ENCODE measurements around the gene TEX30. TPM values are rescaled to one million over a fixed set of nuclear protein-coding genes. Genes with fewer than 3 reads are reported as not detected.

Gene TEX30
- total RNA-seq = 10 to 100 TPM; 30.5 to 32.8 TPM

DNA sequence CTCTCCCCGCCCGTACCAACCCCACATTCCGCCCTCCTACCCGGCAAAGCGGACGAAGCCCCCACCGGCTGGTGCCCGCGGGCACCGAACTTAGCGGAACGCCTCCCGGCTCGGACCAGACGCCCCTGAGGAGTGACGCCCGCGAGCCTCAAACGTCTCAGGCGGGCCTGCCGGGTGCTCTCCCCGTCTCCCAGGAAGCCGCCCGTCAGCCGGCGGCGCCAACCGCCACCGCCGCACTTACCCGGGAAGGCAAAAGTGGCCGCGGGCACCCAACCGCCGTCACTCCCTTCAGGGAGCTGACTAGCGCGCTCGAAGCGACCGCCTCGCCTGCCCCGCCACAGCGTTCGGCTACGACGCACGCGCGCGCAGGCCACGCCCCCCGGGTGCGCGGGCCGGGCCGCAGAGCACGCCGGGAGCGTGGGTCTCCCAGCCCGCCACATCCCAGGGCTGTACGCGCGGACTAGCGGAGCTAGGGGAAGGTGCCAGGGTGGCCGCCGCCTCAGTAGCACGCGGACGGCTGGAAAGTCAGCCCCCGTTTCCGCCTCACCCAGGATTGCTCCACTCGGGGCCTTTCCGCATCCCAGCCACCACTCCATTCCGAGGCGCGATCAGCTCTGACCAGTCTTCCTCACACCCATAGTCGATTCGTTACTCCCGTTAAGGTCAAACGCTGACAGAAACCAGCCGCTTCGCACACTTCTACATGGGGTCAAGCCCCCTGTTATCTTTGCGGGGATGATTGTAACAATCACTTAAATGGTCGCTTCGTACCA, at the start of gene TEX30:
Gene TEX30, minus strand, starts transcription at position 346 of the 773 bp plus-strand sequence. CDS start 3,760 bp downstream, outside the sequence.
- peaks cover 47% of the 10 kb centered on the region for H3K4me1 Mint-ChIP-seq (ENCODE audit: low read depth)

DNA sequence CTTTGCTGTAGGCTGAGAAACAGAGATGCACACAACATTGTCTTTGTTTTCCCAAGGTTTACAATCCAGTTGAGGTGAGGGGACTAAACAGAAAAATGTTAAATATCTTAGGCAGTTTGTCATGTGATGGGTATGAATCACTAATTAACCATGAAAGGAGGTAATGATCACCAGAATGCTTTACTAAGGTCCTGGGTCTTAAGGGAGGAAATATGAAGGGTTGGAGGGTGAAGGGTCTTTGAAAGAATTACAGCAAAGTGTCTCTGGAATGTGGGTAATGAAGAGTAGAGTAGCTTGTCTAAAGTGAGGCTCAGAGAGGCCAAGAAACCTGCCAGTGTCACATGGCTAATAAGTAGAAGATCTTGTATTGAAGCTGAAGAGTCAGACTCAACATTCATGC, 44.3 kb upstream of the TEX30 start:
- H3K4me1 Mint-ChIP-seq (ENCODE audit: low read depth) = peaks cover 13% of the 10 kb centered on the region
- no peak overlapping the region for H3K4me3 Mint-ChIP-seq
- no peaks in the 10 kb centered on the region for H3K9me3 Mint-ChIP-seq
- POLR2A ChIA-PET = no interaction called here
- intact Hi-C loops (cut with micrococcal nuclease) = no loop called here
- CTCF ChIA-PET = no interaction called here
- TF ChIP-seq, protein P1, sequence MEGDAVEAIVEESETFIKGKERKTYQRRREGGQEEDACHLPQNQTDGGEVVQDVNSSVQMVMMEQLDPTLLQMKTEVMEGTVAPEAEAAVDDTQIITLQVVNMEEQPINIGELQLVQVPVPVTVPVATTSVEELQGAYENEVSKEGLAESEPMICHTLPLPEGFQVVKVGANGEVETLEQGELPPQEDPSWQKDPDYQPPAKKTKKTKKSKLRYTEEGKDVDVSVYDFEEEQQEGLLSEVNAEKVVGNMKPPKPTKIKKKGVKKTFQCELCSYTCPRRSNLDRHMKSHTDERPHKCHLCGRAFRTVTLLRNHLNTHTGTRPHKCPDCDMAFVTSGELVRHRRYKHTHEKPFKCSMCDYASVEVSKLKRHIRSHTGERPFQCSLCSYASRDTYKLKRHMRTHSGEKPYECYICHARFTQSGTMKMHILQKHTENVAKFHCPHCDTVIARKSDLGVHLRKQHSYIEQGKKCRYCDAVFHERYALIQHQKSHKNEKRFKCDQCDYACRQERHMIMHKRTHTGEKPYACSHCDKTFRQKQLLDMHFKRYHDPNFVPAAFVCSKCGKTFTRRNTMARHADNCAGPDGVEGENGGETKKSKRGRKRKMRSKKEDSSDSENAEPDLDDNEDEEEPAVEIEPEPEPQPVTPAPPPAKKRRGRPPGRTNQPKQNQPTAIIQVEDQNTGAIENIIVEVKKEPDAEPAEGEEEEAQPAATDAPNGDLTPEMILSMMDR (IDR thresholded peaks at IDR 0.05) = no peak
- no peak overlapping the region for H3K27ac Mint-ChIP-seq
- no peaks in the 10 kb centered on the region for H3K27me3 Mint-ChIP-seq
- no peak for ATAC-seq
- peaks cover 30% of the 10 kb centered on the region for H3K36me3 Mint-ChIP-seq (ENCODE audit: low read depth)
- DNase-seq = no peak

More for the DNA sequence above, at the start of gene TEX30:
- peaks cover 16% of the 10 kb centered on the region for H3K36me3 Mint-ChIP-seq (ENCODE audit: low read depth)
- ATAC-seq = peak; percentile 97
- peak within 1 kb of the TSS; percentile 88 for H3K4me3 Mint-ChIP-seq
- ChIA-PET CTCF (interaction anchor here (1.0 to 2.1 kb wide), 6 partner anchors 21 to 182 kb away, joined by 3 to 11 read pairs (median 5); partner anchors contain the start of gene TPP2), POLR2A (interaction anchor here (0.8 to 4.8 kb wide), 16 partner anchors 10 to 182 kb away, joined by 3 to 23 read pairs (median 5); partner anchors contain the start of genes BIVM, ERCC5, POGLUT2 and TPP2)
- H3K27ac Mint-ChIP-seq = peak within 1 kb of the TSS; percentile 95
- TF ChIP-seq, protein P1 (IDR thresholded peaks at IDR 0.05) = no peak
- no peaks in the 10 kb centered on the region for H3K9me3 Mint-ChIP-seq
- intact Hi-C loops (cut with micrococcal nuclease) = loop anchor here (5.0 to 10.0 kb wide), 3 partner anchors 74 to 379 kb away; partner anchors contain the start of genes ERCC5 and TPP2
- H3K27me3 Mint-ChIP-seq = no peaks in the 10 kb centered on the region
- peak; percentile 84 for DNase-seq

DNA sequence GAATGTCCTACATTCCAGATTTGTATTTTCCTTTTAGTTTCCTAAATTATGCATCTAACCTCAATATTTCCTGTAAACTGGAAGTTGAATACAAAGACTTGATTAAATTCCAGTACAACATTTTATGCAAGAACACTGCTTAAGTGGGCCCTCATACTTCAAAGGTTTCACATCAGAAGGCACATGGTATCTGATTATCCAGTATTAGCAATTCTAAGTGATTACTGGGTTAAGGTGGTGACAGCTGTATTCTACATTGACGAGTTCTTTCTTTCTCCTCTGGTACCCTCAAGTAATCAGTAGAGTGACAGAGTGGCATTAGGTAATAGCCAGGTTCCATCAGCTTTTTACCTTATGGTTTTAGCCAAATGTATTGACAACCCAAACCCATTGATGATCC, 43.7 kb upstream of the TEX30 start:
- Mint-ChIP-seq H3K4me3 (no peak overlapping the region), H3K4me1 (ENCODE audit: low read depth) (peaks cover 20% of the 10 kb centered on the region), H3K27me3 (no peaks in the 10 kb centered on the region), H3K27ac (no peak overlapping the region), H3K9me3 (no peaks in the 10 kb centered on the region), H3K36me3 (ENCODE audit: low read depth) (peaks cover 28% of the 10 kb centered on the region)
- no peak for ATAC-seq
- TF ChIP-seq, protein P1 (IDR thresholded peaks at IDR 0.05) = no peak
- POLR2A ChIA-PET = no interaction called here
- no peak for DNase-seq
- intact Hi-C loops (cut with micrococcal nuclease) = no loop called here
- CTCF ChIA-PET = no interaction called here

DNA sequence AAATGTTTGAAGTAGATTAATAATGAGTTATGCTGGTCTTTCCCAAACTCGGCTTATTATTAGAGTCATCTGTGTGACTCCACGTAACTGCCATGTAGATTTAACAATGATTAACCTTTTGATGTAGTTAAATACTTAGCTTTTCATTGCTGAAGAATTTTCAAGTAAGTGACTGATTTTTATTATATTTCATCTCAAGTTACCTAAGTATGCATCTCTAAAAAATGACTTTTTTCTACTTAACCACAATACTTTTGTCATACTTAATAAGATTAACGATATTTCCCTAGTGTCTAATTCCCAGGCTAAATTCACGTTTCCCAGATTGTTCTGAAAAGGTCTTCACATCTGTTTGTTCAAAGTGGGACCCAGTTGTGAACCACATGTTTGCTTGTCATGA, 43.1 kb upstream of the TEX30 start:
- Mint-ChIP-seq H3K9me3 (peaks cover 4% of the 10 kb centered on the region), H3K4me3 (no peak overlapping the region), H3K27me3 (no peaks in the 10 kb centered on the region), H3K27ac (no peak overlapping the region), H3K36me3 (ENCODE audit: low read depth) (peaks cover 28% of the 10 kb centered on the region), H3K4me1 (ENCODE audit: low read depth) (peaks cover 24% of the 10 kb centered on the region)
- TF ChIP-seq, protein P1 (IDR thresholded peaks at IDR 0.05) = no peak
- no peak for ATAC-seq
- ChIA-PET CTCF (no interaction called here), POLR2A (no interaction called here)
- no peak for DNase-seq
- intact Hi-C loops (cut with micrococcal nuclease) = no loop called here

DNA sequence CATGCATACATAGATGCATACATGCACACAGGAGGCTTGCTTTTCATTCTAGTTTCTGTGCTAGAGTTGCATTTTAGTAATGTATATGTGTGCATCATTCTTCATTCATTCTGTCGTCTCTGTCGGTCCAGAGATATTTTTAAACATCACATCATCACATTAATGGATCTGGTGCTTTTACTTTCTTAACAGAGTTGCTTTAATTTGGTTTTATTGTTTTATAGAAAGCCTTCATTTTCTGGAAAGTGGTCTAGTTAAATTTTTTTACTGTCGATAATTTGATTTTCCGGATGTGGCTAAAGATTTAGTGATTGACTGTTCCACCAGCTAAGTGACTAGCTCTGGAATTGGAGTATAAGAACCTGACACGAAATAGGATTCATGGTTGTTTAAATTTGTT, 42.2 kb upstream of the TEX30 start:
- DNase-seq (no peak), ATAC-seq (no peak)
- CTCF ChIA-PET = no interaction called here
- TF ChIP-seq, protein P1 (IDR thresholded peaks at IDR 0.05) = no peak
- Mint-ChIP-seq H3K4me3 (no peak overlapping the region), H3K36me3 (ENCODE audit: low read depth) (peaks cover 33% of the 10 kb centered on the region), H3K9me3 (peaks cover 4% of the 10 kb centered on the region), H3K27me3 (no peaks in the 10 kb centered on the region), H3K27ac (no peak overlapping the region), H3K4me1 (ENCODE audit: low read depth) (peaks cover 24% of the 10 kb centered on the region)
- intact Hi-C loops (cut with micrococcal nuclease) = no loop called here
- POLR2A ChIA-PET = interaction anchor here (0.6 kb wide), 1 partner anchor 243 kb away, joined by 5 read pairs; no protein-coding TSS in a partner anchor
